ENCODE results near the gene FBXL17.

Gene FBXL17

DNA sequence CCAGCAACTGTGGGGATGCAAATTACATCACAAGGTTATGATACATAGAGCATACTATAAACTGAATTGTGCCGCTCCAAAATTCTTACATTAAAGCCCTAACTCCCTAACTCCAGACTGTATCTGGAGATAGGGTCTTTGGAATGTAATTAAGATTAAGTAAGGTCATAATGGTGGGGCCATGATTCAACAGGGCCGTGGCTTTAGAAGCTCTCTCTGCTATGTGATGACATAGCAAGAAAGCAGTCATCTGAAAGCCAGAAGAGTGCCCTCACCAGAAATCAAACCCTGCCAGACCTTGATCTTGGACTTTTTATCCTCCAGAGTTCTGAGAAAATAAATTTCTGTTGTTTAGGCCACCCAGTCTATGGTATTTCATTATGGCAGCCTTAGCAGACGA, 123.9 kb downstream of the FBXL17 start:
- H3K4me1 Mint-ChIP-seq: peaks cover 3% of the 10 kb centered on the region
- H3K27me3 Mint-ChIP-seq: no peaks in the 10 kb centered on the region
- H3K4me3 Mint-ChIP-seq: no peak overlapping the region
- no peaks in the 10 kb centered on the region for H3K9me3 Mint-ChIP-seq
- H3K36me3 Mint-ChIP-seq: peaks cover 3% of the 10 kb centered on the region
- H3K27ac Mint-ChIP-seq: no peak overlapping the region

DNA sequence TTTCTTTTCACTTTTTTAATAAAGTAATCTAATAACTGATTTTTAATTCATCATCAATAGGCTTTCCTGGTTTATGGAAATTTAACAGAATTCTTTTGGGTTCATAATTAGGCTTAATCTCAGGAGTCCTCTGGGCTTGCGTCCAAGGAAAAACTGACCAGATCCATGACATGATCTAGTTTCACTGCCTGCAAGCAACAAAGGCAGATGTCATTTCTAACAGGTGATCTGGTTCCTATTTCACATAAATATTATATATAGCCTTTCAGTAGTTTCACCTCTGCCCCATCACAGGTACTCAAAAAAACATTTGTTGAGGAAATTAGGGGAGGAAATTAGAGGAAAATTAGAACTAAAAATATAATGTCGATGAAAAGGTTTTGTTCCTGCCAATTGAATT, 126.4 kb downstream of the FBXL17 start:
- no peaks in the 10 kb centered on the region for H3K4me1 Mint-ChIP-seq
- no peak overlapping the region for H3K27ac Mint-ChIP-seq
- H3K9me3 Mint-ChIP-seq: no peaks in the 10 kb centered on the region
- no peak overlapping the region for H3K4me3 Mint-ChIP-seq
- no peaks in the 10 kb centered on the region for H3K27me3 Mint-ChIP-seq
- peaks cover 4% of the 10 kb centered on the region for H3K36me3 Mint-ChIP-seq

- no peak overlapping the region for H3K27ac Mint-ChIP-seq
- H3K36me3 Mint-ChIP-seq: peaks cover 13% of the 10 kb centered on the region
- peaks cover 8% of the 10 kb centered on the region for H3K9me3 Mint-ChIP-seq
- H3K4me1 Mint-ChIP-seq: peaks cover 8% of the 10 kb centered on the region
- no peak overlapping the region for H3K4me3 Mint-ChIP-seq
- no peaks in the 10 kb centered on the region for H3K27me3 Mint-ChIP-seq
Measured at GRCh38 chr5:108251350-108251749, 130.5 kb downstream of the FBXL17 start.

GRCh38 chr5:108249785-108250426, 132.0 kb downstream of the FBXL17 start:
- no peak overlapping the region for H3K27ac Mint-ChIP-seq

GRCh38 chr5:108249095-108249784, 132.7 kb downstream of the FBXL17 start:
- peaks cover 15% of the 10 kb centered on the region for H3K36me3 Mint-ChIP-seq
- H3K9me3 Mint-ChIP-seq: peaks cover 8% of the 10 kb centered on the region
- no peaks in the 10 kb centered on the region for H3K27me3 Mint-ChIP-seq
- no peak overlapping the region for H3K27ac Mint-ChIP-seq
- H3K4me1 Mint-ChIP-seq: peaks cover 8% of the 10 kb centered on the region
- H3K4me3 Mint-ChIP-seq: no peak overlapping the region

More at GRCh38 chr5:108249785-108250426, 132.0 kb downstream of the FBXL17 start:
- peaks cover 8% of the 10 kb centered on the region for H3K4me1 Mint-ChIP-seq
- H3K4me3 Mint-ChIP-seq: no peak overlapping the region
- no peaks in the 10 kb centered on the region for H3K27me3 Mint-ChIP-seq
- H3K36me3 Mint-ChIP-seq: peaks cover 15% of the 10 kb centered on the region
- H3K9me3 Mint-ChIP-seq: peaks cover 8% of the 10 kb centered on the region

DNA sequence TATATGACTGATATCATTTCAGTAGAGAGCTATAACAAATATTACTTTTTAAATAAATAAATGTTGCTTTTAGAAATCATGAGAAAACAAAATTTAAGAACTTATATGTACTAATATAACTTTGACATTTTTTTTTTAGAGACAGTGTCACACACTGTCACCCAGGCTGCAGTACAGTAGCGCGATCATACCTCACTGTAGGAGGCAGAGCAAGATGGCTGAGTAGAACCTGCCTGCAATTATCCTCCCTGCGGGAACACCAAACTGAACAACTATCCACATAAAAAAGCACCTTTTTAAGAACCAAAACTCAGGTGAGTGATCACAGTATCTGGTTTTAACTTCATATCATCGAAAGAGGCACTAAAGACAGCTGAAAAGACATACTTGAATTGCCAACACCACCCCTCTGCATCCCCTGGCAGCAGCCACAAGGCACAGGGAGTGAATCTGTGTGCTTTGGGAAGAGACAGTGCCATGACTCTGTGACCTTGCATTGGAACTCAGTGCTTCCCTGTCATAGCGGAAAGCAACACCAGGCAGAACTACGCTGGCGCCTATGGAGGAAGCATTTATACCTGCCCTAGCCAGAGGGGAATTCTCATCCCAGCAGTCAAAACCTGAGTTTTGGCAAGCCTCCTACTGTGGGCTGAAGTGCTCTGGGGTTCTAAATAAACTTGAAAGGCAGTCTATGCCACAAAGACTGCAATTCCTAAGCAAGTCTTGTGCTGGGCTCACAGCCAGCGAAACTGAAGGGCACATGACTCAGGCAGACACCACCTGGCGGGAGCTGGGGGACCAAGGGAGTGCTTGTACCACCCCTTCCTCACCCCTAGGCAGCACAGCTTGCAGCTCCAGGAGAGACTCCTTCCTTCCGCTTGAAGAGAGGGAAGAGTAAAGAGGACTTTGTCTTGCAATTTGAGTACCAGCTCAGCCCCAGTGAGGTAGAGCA, 142.7 kb downstream of the FBXL17 start:
- no peaks in the 10 kb centered on the region for H3K27me3 Mint-ChIP-seq

DNA sequence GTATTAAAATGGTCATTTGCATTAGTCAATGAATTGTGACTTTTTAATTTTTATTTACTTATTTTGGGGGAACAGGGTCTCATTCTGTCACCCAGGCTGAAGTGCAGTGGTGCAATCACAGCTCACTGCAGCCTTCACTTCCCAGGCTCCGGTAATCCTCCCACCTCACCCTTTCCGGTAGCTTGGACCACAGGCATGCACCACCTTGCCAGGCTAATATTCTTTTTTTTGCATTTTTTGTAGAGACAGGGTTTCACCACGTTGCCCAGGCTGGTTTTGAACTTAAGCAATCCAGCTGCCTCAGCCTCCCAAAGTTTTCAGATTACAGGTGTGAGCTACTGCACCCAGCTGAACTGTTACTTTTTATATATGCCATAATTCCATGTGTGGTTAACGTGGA, 143.4 kb downstream of the FBXL17 start:
- H3K27ac Mint-ChIP-seq: no peak overlapping the region
- no peaks in the 10 kb centered on the region for H3K27me3 Mint-ChIP-seq
- H3K36me3 Mint-ChIP-seq: peaks cover 38% of the 10 kb centered on the region
- H3K9me3 Mint-ChIP-seq: no peaks in the 10 kb centered on the region
- H3K4me3 Mint-ChIP-seq: no peak overlapping the region
- no peaks in the 10 kb centered on the region for H3K4me1 Mint-ChIP-seq

More for the DNA sequence above, 142.7 kb downstream of the FBXL17 start:
- Mint-ChIP-seq H3K27ac (no peak overlapping the region), H3K4me3 (no peak overlapping the region), H3K9me3 (no peaks in the 10 kb centered on the region), H3K36me3 (peaks cover 33% of the 10 kb centered on the region), H3K4me1 (no peaks in the 10 kb centered on the region)

GRCh38 chr5:108233617-108234155, 148.2 kb downstream of the FBXL17 start:
- peaks cover 10% of the 10 kb centered on the region for H3K4me1 Mint-ChIP-seq
- H3K4me3 Mint-ChIP-seq: no peak overlapping the region
- H3K36me3 Mint-ChIP-seq: peaks cover 44% of the 10 kb centered on the region
- no peak overlapping the region for H3K27ac Mint-ChIP-seq
- no peaks in the 10 kb centered on the region for H3K27me3 Mint-ChIP-seq
- no peaks in the 10 kb centered on the region for H3K9me3 Mint-ChIP-seq

GRCh38 chr5:108232805-108233204, 149.1 kb downstream of the FBXL17 start:
- Mint-ChIP-seq H3K27ac (no peak overlapping the region), H3K36me3 (peaks cover 48% of the 10 kb centered on the region), H3K4me3 (no peak overlapping the region)

GRCh38 chr5:108222011-108222410, 159.9 kb downstream of the FBXL17 start:
- H3K9me3 Mint-ChIP-seq: peaks cover 24% of the 10 kb centered on the region
- no peaks in the 10 kb centered on the region for H3K27me3 Mint-ChIP-seq
- H3K4me1 Mint-ChIP-seq: peaks cover 5% of the 10 kb centered on the region
- H3K4me3 Mint-ChIP-seq: no peak overlapping the region
- H3K36me3 Mint-ChIP-seq: peaks cover 49% of the 10 kb centered on the region
- no peak overlapping the region for H3K27ac Mint-ChIP-seq

More at GRCh38 chr5:108232805-108233204, 149.1 kb downstream of the FBXL17 start:
- H3K27me3 Mint-ChIP-seq: no peaks in the 10 kb centered on the region
- no peaks in the 10 kb centered on the region for H3K9me3 Mint-ChIP-seq
- H3K4me1 Mint-ChIP-seq: peaks cover 10% of the 10 kb centered on the region

GRCh38 chr5:108220834-108221233, 161.1 kb downstream of the FBXL17 start:
- peaks cover 50% of the 10 kb centered on the region for H3K36me3 Mint-ChIP-seq
- no peak overlapping the region for H3K4me3 Mint-ChIP-seq
- peaks cover 5% of the 10 kb centered on the region for H3K4me1 Mint-ChIP-seq
- H3K9me3 Mint-ChIP-seq: peaks cover 25% of the 10 kb centered on the region
- no peak overlapping the region for H3K27ac Mint-ChIP-seq
- no peaks in the 10 kb centered on the region for H3K27me3 Mint-ChIP-seq

DNA sequence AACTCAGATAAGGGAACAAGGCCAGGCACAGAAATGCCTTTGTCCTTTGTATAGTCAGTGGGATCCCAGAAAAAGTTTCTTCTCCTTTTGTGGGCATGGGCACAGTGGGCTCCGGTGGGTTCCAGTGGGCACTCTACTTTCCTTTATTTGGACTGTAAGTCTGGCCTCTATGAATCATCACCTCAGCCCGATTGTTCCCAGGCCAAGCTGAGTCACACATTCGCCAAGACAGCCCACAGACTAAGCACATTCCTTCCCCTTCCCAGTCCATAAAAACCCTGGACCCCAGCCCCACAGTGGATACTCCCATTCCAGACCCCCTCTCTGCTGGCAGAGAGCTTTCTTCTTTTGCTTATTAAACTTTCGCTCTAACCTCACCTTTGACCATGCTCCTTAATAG, 165.0 kb downstream of the FBXL17 start:
- no peak overlapping the region for H3K4me3 Mint-ChIP-seq
- peaks cover 30% of the 10 kb centered on the region for H3K9me3 Mint-ChIP-seq
- peaks cover 5% of the 10 kb centered on the region for H3K4me1 Mint-ChIP-seq
- no peaks in the 10 kb centered on the region for H3K27me3 Mint-ChIP-seq
- H3K36me3 Mint-ChIP-seq: peaks cover 46% of the 10 kb centered on the region
- H3K27ac Mint-ChIP-seq: no peak overlapping the region

DNA sequence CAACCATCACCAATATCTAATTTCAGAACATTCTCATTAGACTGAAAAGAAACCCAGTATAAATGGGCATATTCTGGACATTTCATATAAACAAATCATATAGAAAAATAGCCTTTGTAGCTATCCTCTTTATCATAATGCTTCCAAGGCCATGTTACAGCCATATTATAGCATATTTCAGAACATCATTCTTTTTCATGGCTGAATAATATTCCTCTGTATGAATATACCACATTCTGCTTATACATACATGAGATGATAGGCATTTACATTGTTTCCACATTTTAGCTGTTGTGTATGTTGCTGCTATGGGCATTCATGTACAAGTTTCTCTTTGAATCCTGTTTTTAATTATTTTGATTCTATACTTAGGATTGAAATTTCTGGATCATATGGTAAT, 167.0 kb downstream of the FBXL17 start:
- Mint-ChIP-seq H3K9me3 (peaks cover 24% of the 10 kb centered on the region), H3K27ac (no peak overlapping the region), H3K27me3 (no peaks in the 10 kb centered on the region), H3K4me1 (peaks cover 2% of the 10 kb centered on the region), H3K4me3 (no peak overlapping the region), H3K36me3 (peaks cover 33% of the 10 kb centered on the region)

GRCh38 chr5:108212775-108213346, 169.0 kb downstream of the FBXL17 start:
- Mint-ChIP-seq H3K9me3 (peaks cover 19% of the 10 kb centered on the region), H3K4me3 (no peak overlapping the region), H3K36me3 (peaks cover 28% of the 10 kb centered on the region)

GRCh38 chr5:108206707-108207106, 175.2 kb downstream of the FBXL17 start:
- Mint-ChIP-seq H3K4me3 (no peak overlapping the region), H3K9me3 (no peaks in the 10 kb centered on the region), H3K4me1 (no peaks in the 10 kb centered on the region), H3K27me3 (no peaks in the 10 kb centered on the region), H3K27ac (no peak overlapping the region), H3K36me3 (peaks cover 3% of the 10 kb centered on the region)

More at GRCh38 chr5:108212775-108213346, 169.0 kb downstream of the FBXL17 start:
- Mint-ChIP-seq H3K27ac (no peak overlapping the region), H3K27me3 (no peaks in the 10 kb centered on the region), H3K4me1 (no peaks in the 10 kb centered on the region)
